GM12801 (cell line): ENCODE results near the gene TERB1.

Experiments
- TF ChIP-seq, protein P1 (sequence below): IDR thresholded peaks from one replicate; pipeline ENCODE4 v1.5.1; 2011; ENCODE audit warnings: control low read depth; ENCODE audit not compliant: insufficient read length; ENCODE audit errors: extremely low read depth

TERB1 gene

DNA sequence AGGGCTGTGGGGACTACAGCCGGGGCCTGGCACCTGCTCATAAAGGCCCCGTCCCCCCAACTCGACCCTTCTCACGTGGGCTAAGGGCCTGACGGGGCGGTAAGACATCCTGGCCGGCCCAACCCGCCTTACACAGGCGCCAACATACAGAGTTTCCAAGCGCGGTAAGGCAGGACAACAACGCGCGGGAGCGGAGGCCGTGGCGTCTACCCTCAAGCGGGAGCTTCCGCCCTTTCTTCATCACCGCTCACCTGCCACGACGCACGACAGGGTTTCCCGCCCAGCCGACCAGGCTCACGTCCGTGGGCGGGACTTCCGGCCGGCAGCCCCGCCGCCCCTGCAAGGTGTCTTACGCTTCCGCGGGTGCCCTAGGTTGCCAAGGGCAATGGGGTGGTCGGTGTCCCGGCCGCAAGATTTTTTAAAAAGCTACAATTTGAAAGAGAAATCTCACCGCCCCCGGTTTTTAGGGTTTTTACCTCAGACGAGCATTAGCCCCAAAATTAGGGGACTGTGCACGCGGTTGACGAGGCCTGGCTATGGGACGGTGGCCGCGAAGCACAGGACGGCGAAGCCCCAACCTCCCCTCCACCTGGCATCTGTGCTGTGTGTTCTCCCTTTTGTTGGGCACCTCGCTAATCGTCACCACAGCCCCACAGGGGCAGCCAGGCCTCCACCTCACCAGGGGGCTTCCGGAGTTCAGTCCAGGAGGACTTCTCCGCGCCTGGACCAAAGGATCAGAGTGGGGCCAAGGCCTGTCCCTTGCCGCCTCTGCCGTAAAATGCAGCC is at the start of gene TERB1:
TSS of gene TERB1 (minus strand) at position 265 of the 786 bp plus-strand sequence. CDS start 4,786 bp downstream, outside the sequence.
- TF ChIP-seq, protein P1, sequence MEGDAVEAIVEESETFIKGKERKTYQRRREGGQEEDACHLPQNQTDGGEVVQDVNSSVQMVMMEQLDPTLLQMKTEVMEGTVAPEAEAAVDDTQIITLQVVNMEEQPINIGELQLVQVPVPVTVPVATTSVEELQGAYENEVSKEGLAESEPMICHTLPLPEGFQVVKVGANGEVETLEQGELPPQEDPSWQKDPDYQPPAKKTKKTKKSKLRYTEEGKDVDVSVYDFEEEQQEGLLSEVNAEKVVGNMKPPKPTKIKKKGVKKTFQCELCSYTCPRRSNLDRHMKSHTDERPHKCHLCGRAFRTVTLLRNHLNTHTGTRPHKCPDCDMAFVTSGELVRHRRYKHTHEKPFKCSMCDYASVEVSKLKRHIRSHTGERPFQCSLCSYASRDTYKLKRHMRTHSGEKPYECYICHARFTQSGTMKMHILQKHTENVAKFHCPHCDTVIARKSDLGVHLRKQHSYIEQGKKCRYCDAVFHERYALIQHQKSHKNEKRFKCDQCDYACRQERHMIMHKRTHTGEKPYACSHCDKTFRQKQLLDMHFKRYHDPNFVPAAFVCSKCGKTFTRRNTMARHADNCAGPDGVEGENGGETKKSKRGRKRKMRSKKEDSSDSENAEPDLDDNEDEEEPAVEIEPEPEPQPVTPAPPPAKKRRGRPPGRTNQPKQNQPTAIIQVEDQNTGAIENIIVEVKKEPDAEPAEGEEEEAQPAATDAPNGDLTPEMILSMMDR, result no peak

GRCh38 chr16:66850115-66850815 is 48.9 kb upstream of the TERB1 start:
- TF ChIP-seq, protein P1, result no peak

DNA sequence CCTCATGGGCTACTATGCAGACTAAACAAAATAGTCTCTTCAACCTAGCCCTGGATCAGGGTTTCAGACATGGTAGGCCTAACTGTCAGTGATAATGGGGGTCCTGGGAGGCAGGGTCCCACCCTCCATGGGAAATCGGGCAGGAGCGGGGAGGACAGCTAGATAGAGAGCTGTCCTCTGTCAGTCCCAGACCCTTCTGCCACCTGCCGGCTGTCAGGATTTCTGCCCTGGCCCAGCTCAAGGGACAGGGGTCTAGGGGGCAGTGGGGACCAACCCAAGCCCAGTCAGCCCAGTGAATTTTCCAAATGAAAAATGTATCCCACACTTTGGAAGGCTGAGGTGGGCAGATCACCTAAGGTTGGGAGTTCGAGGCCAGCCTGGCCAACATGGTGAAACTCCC is 48.2 kb upstream of the TERB1 start:
- TF ChIP-seq, protein P1, result no peak

GRCh38 chr16:66849021-66849420 is 47.6 kb upstream of the TERB1 start:
- TF ChIP-seq, protein P1, result no peak

GRCh38 chr16:66848172-66848571 is 46.8 kb upstream of the TERB1 start:
- TF ChIP-seq, protein P1, result no peak

DNA sequence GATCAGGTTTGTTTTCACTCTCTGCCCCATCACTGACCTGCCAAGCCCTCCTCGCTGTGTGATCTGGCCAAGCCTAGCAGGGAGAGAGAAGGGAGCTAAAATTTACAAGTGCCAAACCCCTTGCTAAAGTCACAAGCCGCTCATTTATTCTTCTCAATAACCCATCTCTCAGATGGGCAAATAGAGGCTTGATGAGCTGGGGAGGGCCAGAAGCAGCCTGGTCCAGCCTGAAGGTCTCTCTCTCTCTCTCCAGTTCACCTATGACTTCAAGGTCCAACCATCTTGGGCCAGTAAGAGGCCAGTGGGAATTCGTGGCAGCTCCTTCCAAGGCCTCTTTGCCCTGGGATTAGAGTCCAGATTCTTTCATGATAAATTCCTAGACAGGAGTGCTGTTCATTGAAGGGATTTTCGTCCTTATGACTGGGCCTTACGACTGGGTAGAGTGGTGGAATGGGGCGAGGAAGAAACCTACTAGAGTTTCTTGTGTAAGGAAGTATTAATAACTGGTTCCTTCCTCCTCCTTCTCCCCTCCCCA is 46.2 kb upstream of the TERB1 start:
- TF ChIP-seq, protein P1, result no peak

DNA sequence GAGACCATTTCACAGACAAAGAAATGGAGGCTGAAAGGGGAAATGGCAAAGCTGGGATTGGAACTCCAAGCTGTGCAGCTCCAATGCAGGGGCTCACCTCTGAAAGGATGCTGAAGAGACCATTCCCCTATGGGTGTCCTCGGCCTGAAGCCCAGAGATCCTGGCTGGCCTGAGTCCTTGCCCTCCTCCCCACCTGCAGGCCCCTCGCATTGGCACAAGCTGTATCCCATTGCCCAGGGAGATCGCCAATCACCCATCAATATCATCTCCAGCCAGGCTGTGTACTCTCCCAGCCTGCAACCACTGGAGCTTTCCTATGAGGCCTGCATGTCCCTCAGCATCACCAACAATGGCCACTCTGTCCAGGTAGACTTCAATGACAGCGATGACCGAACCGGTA is 45.4 kb upstream of the TERB1 start:
- TF ChIP-seq, protein P1, result no peak
